Muscle layer of duodenum (tissue), 2 donors: Measurements from ENCODE around the gene COL18A1.

Source experiments
- H3K27ac ChIP-seq: one replicate; pipeline ENCODE4 v1.7.0; 2013; ENCODE audit warnings: mild to moderate bottlenecking, low read length
- H3K27me3 ChIP-seq: one replicate; pipeline ENCODE4 v1.7.0; 2013; ENCODE audit warnings: low read depth, mild to moderate bottlenecking, control low read depth, low read length
- H3K36me3 ChIP-seq, 2 donors: one replicate each; pipeline ENCODE4 v1.7.0; 2013; ENCODE audit warnings: low read length in 2 of 2, control low read depth in 1 of 2, mild to moderate bottlenecking in 1 of 2; ENCODE audit not compliant: insufficient read depth in 2 of 2, control insufficient read depth in 1 of 2
- H3K4me1 ChIP-seq, 2 donors: one replicate each; pipeline ENCODE4 v1.7.0; 2013; ENCODE audit warnings: low read length in 2 of 2, mild to moderate bottlenecking in 2 of 2, control low read depth in 1 of 2, moderate library complexity in 1 of 2; ENCODE audit not compliant: insufficient read depth in 2 of 2, control insufficient read depth in 1 of 2
- H3K4me3 ChIP-seq, 2 donors: one replicate each; pipeline ENCODE4 v1.7.0; 2013; ENCODE audit warnings: low read length in 2 of 2, low read depth in 1 of 2, mild to moderate bottlenecking in 1 of 2
- H3K9me3 ChIP-seq, 2 donors: one replicate each; pipeline ENCODE4 v1.7.0; 2013; ENCODE audit warnings: low read length in 2 of 2, control low read depth in 1 of 2, mild to moderate bottlenecking in 1 of 2; ENCODE audit not compliant: control insufficient read depth in 1 of 2
- donor health status: healthy.

The COL18A1 gene

GRCh38 chr21:45459171-45460010, 54.4 kb downstream of the COL18A1 start:
- H3K27ac ChIP-seq = no peak overlapping the region
- H3K36me3 ChIP-seq = peaks cover 0 to 4% of the 10 kb centered on the region in 2 donors
- no peaks in the 10 kb centered on the region for H3K9me3 ChIP-seq
- H3K4me3 ChIP-seq = no peak overlapping the region
- H3K27me3 ChIP-seq = no peaks in the 10 kb centered on the region
- H3K4me1 ChIP-seq = peaks cover 0 to 18% of the 10 kb centered on the region in 2 donors

- no peak overlapping the region for H3K27ac ChIP-seq
- H3K27me3 ChIP-seq = no peaks in the 10 kb centered on the region
- H3K4me1 ChIP-seq = peaks cover 0 to 11% of the 10 kb centered on the region in 2 donors
- no peak overlapping the region for H3K4me3 ChIP-seq
- peaks cover 0 to 4% of the 10 kb centered on the region in 2 donors for H3K36me3 ChIP-seq
- no peaks in the 10 kb centered on the region for H3K9me3 ChIP-seq
Measured at GRCh38 chr21:45460011-45460565, 55.1 kb downstream of the COL18A1 start.

- Histone ChIP-seq H3K9me3 (no peaks in the 10 kb centered on the region), H3K36me3 (peaks cover 0 to 4% of the 10 kb centered on the region in 2 donors), H3K27ac (no peak overlapping the region), H3K4me1 (peaks cover 0 to 4% of the 10 kb centered on the region in 2 donors), H3K4me3 (no peak overlapping the region), H3K27me3 (no peaks in the 10 kb centered on the region)
Measured at GRCh38 chr21:45460611-45461368, 55.8 kb downstream of the COL18A1 start.

- Histone ChIP-seq H3K9me3 (no peaks in the 10 kb centered on the region), H3K36me3 (peaks cover 0 to 4% of the 10 kb centered on the region in 2 donors), H3K4me1 (no peaks in the 10 kb centered on the region), H3K4me3 (no peak overlapping the region), H3K27me3 (no peaks in the 10 kb centered on the region), H3K27ac (no peak overlapping the region)
Measured at GRCh38 chr21:45461369-45461750, 56.4 kb downstream of the COL18A1 start.

- Histone ChIP-seq H3K27me3 (no peaks in the 10 kb centered on the region), H3K4me1 (no peaks in the 10 kb centered on the region)
Measured at GRCh38 chr21:45461806-45462341, 56.9 kb downstream of the COL18A1 start.

GRCh38 chr21:45463871-45464270, 58.9 kb downstream of the COL18A1 start:
- no peak overlapping the region for H3K4me3 ChIP-seq
- peaks cover 0 to 13% of the 10 kb centered on the region in 2 donors for H3K36me3 ChIP-seq
- H3K27ac ChIP-seq = no peak overlapping the region
- no peaks in the 10 kb centered on the region for H3K27me3 ChIP-seq
- H3K9me3 ChIP-seq = no peaks in the 10 kb centered on the region
- peaks cover 0 to under 1% of the 10 kb centered on the region in 2 donors for H3K4me1 ChIP-seq

More at GRCh38 chr21:45461806-45462341, 56.9 kb downstream of the COL18A1 start:
- Histone ChIP-seq H3K27ac (no peak overlapping the region), H3K36me3 (peaks cover 0 to 4% of the 10 kb centered on the region in 2 donors), H3K9me3 (no peaks in the 10 kb centered on the region), H3K4me3 (no peak overlapping the region)

DNA sequence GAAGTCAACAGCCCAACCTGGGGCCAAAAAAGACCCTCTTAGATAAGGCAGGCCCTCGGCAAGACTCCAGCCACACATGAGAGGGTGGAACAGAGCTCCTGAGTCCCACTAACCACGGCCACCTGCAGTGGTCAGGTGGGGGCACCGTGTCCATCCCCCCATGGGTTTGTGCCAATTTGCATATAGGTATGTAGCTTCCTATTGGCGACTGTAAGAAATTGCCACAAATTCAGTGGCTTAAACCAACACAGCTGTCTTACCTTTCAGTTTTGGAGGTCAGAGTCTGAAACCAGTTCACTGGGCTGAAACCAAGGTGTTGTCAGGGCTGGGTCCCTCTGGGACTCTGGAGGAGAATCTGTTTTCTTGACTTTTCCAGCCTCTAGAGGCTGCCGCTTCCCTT, 59.3 kb downstream of the COL18A1 start:
- Histone ChIP-seq H3K9me3 (no peaks in the 10 kb centered on the region), H3K27ac (no peak overlapping the region), H3K36me3 (peaks cover 0 to 15% of the 10 kb centered on the region in 2 donors), H3K4me1 (peaks cover 0 to 5% of the 10 kb centered on the region in 2 donors), H3K4me3 (no peak overlapping the region), H3K27me3 (no peaks in the 10 kb centered on the region)

- H3K4me3 ChIP-seq = no peak overlapping the region
- H3K4me1 ChIP-seq = peaks cover 0 to 11% of the 10 kb centered on the region in 2 donors
- peaks cover 0 to 15% of the 10 kb centered on the region in 2 donors for H3K36me3 ChIP-seq
- H3K27me3 ChIP-seq = no peaks in the 10 kb centered on the region
- H3K9me3 ChIP-seq = no peaks in the 10 kb centered on the region
- no peak overlapping the region for H3K27ac ChIP-seq
Measured at GRCh38 chr21:45465105-45465504, 60.1 kb downstream of the COL18A1 start.

GRCh38 chr21:45465611-45466329, 60.8 kb downstream of the COL18A1 start:
- Histone ChIP-seq H3K9me3 (no peaks in the 10 kb centered on the region), H3K4me1 (peaks cover 0 to 14% of the 10 kb centered on the region in 2 donors), H3K27me3 (no peaks in the 10 kb centered on the region), H3K4me3 (no peak overlapping the region), H3K27ac (no peak overlapping the region), H3K36me3 (peaks cover 0 to 15% of the 10 kb centered on the region in 2 donors)

DNA sequence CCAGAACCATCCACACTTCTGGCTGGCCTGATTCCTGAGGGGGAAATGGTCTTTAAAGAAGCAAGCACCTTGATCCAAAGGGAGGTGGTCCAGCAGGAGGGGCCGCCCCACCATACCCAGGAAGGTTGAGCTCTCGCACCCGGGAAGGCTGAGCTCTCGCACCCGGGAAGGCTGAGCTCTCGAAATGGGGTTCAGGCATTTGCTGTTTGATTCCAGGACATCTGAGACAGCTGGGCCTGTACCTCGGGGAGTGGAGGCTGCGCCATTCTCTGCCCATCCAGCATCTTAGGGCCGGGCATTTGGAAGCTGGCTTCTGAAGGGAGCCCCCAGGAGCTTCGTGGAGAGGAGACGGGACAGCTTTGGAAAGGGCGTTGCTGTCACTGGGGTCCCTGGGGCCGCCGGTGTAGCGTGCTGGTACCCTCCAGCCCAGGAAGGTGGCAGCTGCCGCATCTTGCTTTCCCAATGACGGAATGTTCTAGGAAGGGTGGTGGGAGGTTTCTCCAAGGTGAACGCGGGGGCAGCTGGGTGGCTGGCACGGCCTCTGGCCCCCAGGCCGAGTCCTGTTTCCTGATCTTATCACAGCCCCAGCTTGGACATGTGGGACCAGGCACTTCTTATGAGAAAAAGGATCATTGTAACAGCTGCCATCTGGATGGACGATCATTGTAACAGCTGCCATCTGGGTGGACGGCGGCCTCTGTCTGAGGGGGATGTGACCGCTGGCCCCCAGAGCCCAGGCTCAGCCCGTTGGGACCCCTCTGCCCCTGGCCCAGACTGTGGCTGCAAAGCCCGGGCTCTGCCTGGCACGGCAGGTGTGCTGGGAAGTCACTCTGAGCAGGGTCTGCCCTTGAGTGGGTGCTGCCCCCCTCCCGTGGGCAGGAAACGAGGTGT, 61.6 kb downstream of the COL18A1 start:
- peaks cover 0 to 21% of the 10 kb centered on the region in 2 donors for H3K4me1 ChIP-seq
- peaks cover 0 to 10% of the 10 kb centered on the region in 2 donors for H3K36me3 ChIP-seq
- no peaks in the 10 kb centered on the region for H3K9me3 ChIP-seq
- no peak overlapping the region for H3K4me3 ChIP-seq
- no peaks in the 10 kb centered on the region for H3K27me3 ChIP-seq
- H3K27ac ChIP-seq = no peak overlapping the region
